H1 (cell line): ENCODE results near the gene C5. TPM values are rescaled to one million over a fixed set of nuclear protein-coding genes. Genes with fewer than 3 reads are reported as not detected.

Source experiments
- CTCF ChIA-PET: fragments of 300-600 bp; sonication (Branson Sonifier 250); formaldehyde crosslinking; loops from one replicate; lab custom pipeline; 2021; ENCODE audit not compliant: partially characterized antibody; lab: Charles Lee
- POLR2A ChIA-PET: fragments of 300-600 bp; sonication (Branson Sonifier 250); formaldehyde crosslinking; loops from one replicate; lab custom pipeline; 2021; ENCODE audit warnings: inconsistent platforms; ENCODE audit not compliant: partially characterized antibody; lab: Charles Lee
- DNase-seq, 2 experiments: peaks; one replicate each; pipeline versions ENCODE4 v3.0.0 to v3.0.0-alpha.2; 2010 to 2022; ENCODE audit warnings: low spot score in 2 of 2, low read depth in 1 of 2, mixed read lengths in 1 of 2
- FAIRE-seq: peaks from 2 replicates; lab custom pipeline; 2011; peaks lifted over from hg19 to GRCh38; lab: Jason Lieb, UNC
- H2AFZ ChIP-seq: 2 replicates; pipeline ENCODE4 v1.8.1; 2012; ENCODE audit warnings: low read length, inconsistent platforms
- H2AK5ac ChIP-seq: 2 replicates; pipeline ENCODE4 v1.6.1; 2013; ENCODE audit warnings: low read depth, low read length
- H2BK120ac ChIP-seq: replicated peaks from 2 replicates; pipeline ENCODE3; 2013; ENCODE audit warnings: low read depth, low read length, inconsistent platforms
- H2BK12ac ChIP-seq: 2 replicates; pipeline ENCODE4 v1.6.1; 2013; ENCODE audit warnings: low read depth, low read length
- H2BK15ac ChIP-seq: 2 replicates; pipeline ENCODE4 v1.6.1; 2013; ENCODE audit warnings: low read length
- H2BK20ac ChIP-seq: 2 replicates; pipeline ENCODE4 v1.6.1; 2013; ENCODE audit warnings: low read length
- H2BK5ac ChIP-seq: 2 replicates; pipeline ENCODE4 v1.6.1; 2013; ENCODE audit warnings: low read depth, low read length
- H3K14ac ChIP-seq: 2 replicates; pipeline ENCODE4 v1.6.1; 2013; ENCODE audit warnings: inconsistent platforms; ENCODE audit not compliant: insufficient read length
- H3K18ac ChIP-seq: 2 replicates; pipeline ENCODE4 v1.6.1; 2013; ENCODE audit warnings: low read length; ENCODE audit errors: extremely low read depth
- H3K23ac ChIP-seq: 2 replicates; pipeline ENCODE4 v1.6.1; 2013; ENCODE audit warnings: inconsistent platforms; ENCODE audit not compliant: insufficient read length
- H3K23me2 ChIP-seq: 2 replicates; pipeline ENCODE4 v1.6.1; 2013; ENCODE audit warnings: low read depth, low read length
- H3K27ac ChIP-seq: 2 replicates; pipeline ENCODE4 v1.6.1; 2011; ENCODE audit warnings: low read depth, low read length, inconsistent platforms
- H3K27me3 ChIP-seq, 4 experiments: replicated peaks in 1 of 4; 1 replicate in 1 of 4; 2 replicates in 3 of 4; pipeline versions ENCODE4 v1.6.1 to v1.8.1; 2011 to 2013; ENCODE audit warnings: low read length in 3 of 4, mild to moderate bottlenecking in 3 of 4, inconsistent platforms in 2 of 4, mixed read lengths in 2 of 4, moderate library complexity in 1 of 4; ENCODE audit not compliant: control insufficient read depth in 3 of 4, insufficient read depth in 3 of 4; ENCODE audit errors: extremely low read depth in 1 of 4
- H3K36me3 ChIP-seq, 4 experiments: 2 replicates each; pipeline versions ENCODE4 v1.6.1 to v1.8.1; 2011 to 2013; ENCODE audit warnings: mild to moderate bottlenecking in 4 of 4, low read length in 3 of 4, moderate library complexity in 2 of 4, control low read depth in 1 of 4, inconsistent platforms in 1 of 4; ENCODE audit not compliant: insufficient read depth in 4 of 4, control insufficient read depth in 2 of 4
- H3K4ac ChIP-seq: replicated peaks from 2 replicates; pipeline ENCODE3; 2013; ENCODE audit warnings: low read length, low read depth, mixed read lengths, inconsistent platforms; ENCODE audit not compliant: insufficient read length
- H3K4me1 ChIP-seq, 4 experiments: replicated peaks in 1 of 4; 1 replicate in 1 of 4; 2 replicates in 3 of 4; pipeline versions ENCODE4 v1.6.1 to v1.8.1; 2011 to 2013; ENCODE audit warnings: low read length in 3 of 4, inconsistent platforms in 2 of 4, mixed read lengths in 1 of 4; ENCODE audit not compliant: insufficient read depth in 4 of 4, control insufficient read depth in 3 of 4
- H3K4me2 ChIP-seq, 2 experiments: 2 replicates each; pipeline versions ENCODE4 v1.6.1 to v1.8.1; 2011 to 2013; ENCODE audit warnings: low read depth in 2 of 2, low read length in 2 of 2, control low read depth in 1 of 2, inconsistent platforms in 1 of 2, mild to moderate bottlenecking in 1 of 2; ENCODE audit not compliant: insufficient read depth in 1 of 2
- H3K4me3 ChIP-seq, 4 experiments: fragments of 200-600, 300-600 bp in 1 of 4; sonication (generic), shearing (Covaris generic), sonication (Bioruptor Twin) in 1 of 4; 2 replicates each; pipeline versions ENCODE4 v1.5.1 to v1.8.1; 2011 to 2016; ENCODE audit warnings: low read length in 4 of 4, low read depth in 3 of 4, control low read depth in 2 of 4, inconsistent platforms in 2 of 4, mild to moderate bottlenecking in 2 of 4, mixed read lengths in 1 of 4, moderate library complexity in 1 of 4; ENCODE audit not compliant: insufficient read depth in 2 of 4; ENCODE audit errors: extremely low read depth in 1 of 4
- H3K56ac ChIP-seq: replicated peaks from 2 replicates; pipeline ENCODE3; 2013; ENCODE audit warnings: low read depth, mild to moderate bottlenecking, mixed read lengths, low read length, inconsistent platforms; ENCODE audit not compliant: insufficient read length
- H3K79me1 ChIP-seq: 2 replicates; pipeline ENCODE4 v1.6.1; 2013; ENCODE audit warnings: low read depth, low read length, control low read depth
- H3K79me2 ChIP-seq, 2 experiments: 2 replicates each; pipeline versions ENCODE4 v1.6.1 to v1.8.1; 2012 to 2013; ENCODE audit warnings: low read length in 2 of 2, mild to moderate bottlenecking in 2 of 2, inconsistent platforms in 1 of 2; ENCODE audit not compliant: insufficient read depth in 2 of 2, control insufficient read depth in 1 of 2
- H3K9ac ChIP-seq, 4 experiments: replicated peaks in 1 of 4; 1 replicate in 1 of 4; 2 replicates in 3 of 4; pipeline versions ENCODE4 v1.6.1 to v1.8.1; 2011 to 2013; ENCODE audit warnings: low read depth in 3 of 4, low read length in 3 of 4, control low read depth in 2 of 4, mild to moderate bottlenecking in 2 of 4, moderate library complexity in 2 of 4, inconsistent platforms in 1 of 4; ENCODE audit errors: extremely low read depth in 1 of 4
- H3K9me3 ChIP-seq, 2 experiments: 2 replicates each; pipeline versions ENCODE4 v1.6.1 to v1.8.1; 2012 to 2013; ENCODE audit warnings: mild to moderate bottlenecking in 2 of 2, moderate library complexity in 2 of 2, control low read depth in 1 of 2, inconsistent platforms in 1 of 2, low read depth in 1 of 2, low read length in 1 of 2, mixed read lengths in 1 of 2; ENCODE audit not compliant: insufficient read depth in 2 of 2
- H4K20me1 ChIP-seq, 2 experiments: replicated peaks in 1 of 2; 2 replicates each; pipeline versions ENCODE3 to v1.8.1; 2011 to 2013; ENCODE audit warnings: inconsistent platforms in 2 of 2, low read length in 2 of 2, mild to moderate bottlenecking in 1 of 2; ENCODE audit not compliant: insufficient read depth in 2 of 2, control insufficient read depth in 1 of 2
- H4K5ac ChIP-seq: 2 replicates; pipeline ENCODE4 v1.6.1; 2013; ENCODE audit warnings: low read length, low read depth, mixed read lengths, inconsistent platforms; ENCODE audit not compliant: insufficient read length
- H4K8ac ChIP-seq: 2 replicates; pipeline ENCODE4 v1.8.0; 2013; ENCODE audit warnings: mild to moderate bottlenecking, moderate library complexity, low read length, inconsistent platforms; ENCODE audit not compliant: insufficient read depth; ENCODE audit errors: extremely low read depth
- H4K91ac ChIP-seq: replicated peaks from 2 replicates; pipeline ENCODE3; 2013; ENCODE audit warnings: low read length, mixed read lengths, inconsistent platforms; ENCODE audit not compliant: insufficient read length
- CHD2 ChIP-seq: IDR thresholded peaks from 2 replicates; pipeline ENCODE4 v1.6.1; 2012; ENCODE audit warnings: low read length, improper control_type of control experiment
- NANOG ChIP-seq: IDR thresholded peaks from 2 replicates; pipeline ENCODE4 v1.6.1; 2011; ENCODE audit warnings: low read length, low read depth, mild to moderate bottlenecking, inconsistent platforms; ENCODE audit not compliant: insufficient read depth, poor library complexity, severe bottlenecking
- YY1 ChIP-seq: IDR thresholded peaks from 2 replicates; pipeline ENCODE4 v1.6.1; 2011; ENCODE audit warnings: low read depth, mild to moderate bottlenecking, low read length
- WGBS, 2 experiments: shearing (Covaris generic) in 1 of 2; methylation state at CpG; one replicate each; pipeline versions ENCODE4 v1.1.6 to v1.1.7; 2013 to 2015; ENCODE audit warnings: low lambda C conversion rate in 2 of 2, mixed read lengths in 2 of 2, inconsistent platforms in 1 of 2, low coverage in 1 of 2, missing lambda C conversion rate in 1 of 2; ENCODE audit not compliant: insufficient replicate concordance in 2 of 2, insufficient coverage in 1 of 2, insufficient read length in 1 of 2; ENCODE audit errors: extremely low coverage in 1 of 2, missing lambda C conversion rate in 1 of 2; 5-methylcytosine and 5-hydroxymethylcytosine counted together
- polyA plus RNA-seq, 7 experiments: library from polyadenylated mRNA; depleted of rRNA in 3 of 7; stranded (reverse) in 5 of 7; unstranded in 2 of 7; fragments of >200 nt in 5 of 7; fragments of 200-250 nt in 2 of 7; gene quantifications; 1 replicate in 5 of 7; 2 replicates in 1 of 7; 4 replicates in 1 of 7; pipeline versions ENCODE4 v1.2.1 to v1.2.3, GENCODE V29; 2011 to 2013; ENCODE audit warnings: missing spikeins in 2 of 7, mixed read lengths in 2 of 7
- total RNA-seq: library from RNA; stranded (reverse); fragmentation: NEBNext Ultra II Directional; extraction: Animal tissue kit (Norgen Biotek cat#: 25700); gene quantifications from 2 replicates; pipeline ENCODE4 v1.2.1, GENCODE V29; 2021

Gene C5
- total and polyA plus RNA-seq, 2 of the 8 experiments (the other 6 are each of a cell fraction or from before 2014, with no cell fraction given) = 0.24 to 0.35 TPM

- no peak for DNase-seq
- CTCF ChIA-PET = interaction anchor here (1.0 to 4.0 kb wide), 6 partner anchors 11 to 337 kb away, joined by 4 to 24 read pairs (median 4); no protein-coding TSS in a partner anchor
- Histone ChIP-seq H2AK5ac (no peak overlapping the region), H2BK12ac (no peak overlapping the region), H3K4ac (no peak overlapping the region), H3K56ac (no peak overlapping the region), H3K79me2 (no peaks in the 10 kb centered on the region), H3K23ac (no peak overlapping the region), H3K36me3 (no peaks in the 10 kb centered on the region), H3K9ac (no peak overlapping the region), H3K79me1 (no peaks in the 10 kb centered on the region), H3K27me3 (peaks cover 6 to 40% (median 28%) of the 10 kb centered on the region in 4 experiments), H3K18ac (no peak overlapping the region), H3K4me2 (no peak overlapping the region), H2AFZ (no peak overlapping the region), H2BK120ac (no peak overlapping the region), H3K27ac (no peak overlapping the region), H4K20me1 (no peaks in the 10 kb centered on the region), H3K23me2 (peaks cover 14% of the 10 kb centered on the region), H4K91ac (no peak overlapping the region), H3K9me3 (no peaks in the 10 kb centered on the region), H2BK5ac (no peak overlapping the region), H2BK15ac (no peak overlapping the region), H4K8ac (no peak overlapping the region), H2BK20ac (no peak overlapping the region), H3K4me1 (peaks cover 0 to 3% (median 0%) of the 10 kb centered on the region in 4 experiments; a peak in 2 of 7 replicates), H4K5ac (no peak overlapping the region), H3K4me3 (no peak overlapping the region), H3K14ac (no peak overlapping the region)
- 100% methylated on average over 1 of the region's 2 CpGs; no CpG with 5 or more reads in 1 of the 2 experiments for WGBS, 2 experiments
- POLR2A ChIA-PET = interaction anchor here (1.6 kb wide), 1 partner anchor 11 kb away, joined by 4 read pairs; no protein-coding TSS in a partner anchor
- no peak for FAIRE-seq
- TF ChIP-seq YY1 (no peak), NANOG (no peak), CHD2 (no peak)
Measured at GRCh38 chr9:121071370-121071755, 21.3 kb upstream of the C5 start.
